Adrenal gland (tissue), 12 donors: Measurements from ENCODE around the gene HDLBP. TPM values are rescaled to one million over a fixed set of nuclear protein-coding genes. Genes with fewer than 3 reads are reported as not detected.
"Not testable (repeated sequence)": the region's sequence is repeated elsewhere in the genome, so short reads cannot be mapped to it uniquely, and the experiment has no call there.

Experiments used
- DNase-seq, 7 donors: peaks; one replicate each; pipeline ENCODE4 v3.0.0-alpha.2; 2019 to 2020
- H3K27ac ChIP-seq, 5 donors: fragments of 200-600 bp; sonication (generic) in 4 of 5; 1 replicate in 3 of 5; 2 replicates in 2 of 5; pipeline versions ENCODE4 v1.5.1 to v1.8.0; 2016 to 2020; ENCODE audit warnings: mild to moderate bottlenecking in 1 of 5
- H3K27me3 ChIP-seq: fragments of 200-600 bp; 2 replicates; pipeline ENCODE4 v1.8.0; 2021
- H3K36me3 ChIP-seq, 2 donors: fragments of 200-600 bp; replicated peaks in 1 of 2; 1 replicate in 1 of 2; 2 replicates in 1 of 2; pipeline versions ENCODE4 v1.5.1 to v1.8.0; 2018 to 2022
- H3K4me1 ChIP-seq, 2 donors: fragments of 200-600 bp; replicated peaks in 1 of 2; 1 replicate in 1 of 2; 2 replicates in 1 of 2; pipeline versions ENCODE4 v1.5.1 to v1.8.0; 2018 to 2021
- H3K4me3 ChIP-seq, 4 donors: fragments of 200-600 bp; sonication (generic) in 3 of 4; one replicate each; pipeline ENCODE4 v1.5.1; 2016 to 2018
- H3K9me3 ChIP-seq, 3 donors: fragments of 200-600 bp; sonication (generic) in 1 of 3; replicated peaks in 1 of 3; 1 replicate in 2 of 3; 2 replicates in 1 of 3; pipeline versions ENCODE4 v1.5.1 to v1.8.0; 2016 to 2021
- POLR2A ChIP-seq, 2 donors: fragments of 450-650 bp; IDR thresholded peaks; one replicate each; pipeline ENCODE4 v1.6.1; 2017; ENCODE audit warnings: antibody characterized with exemption in 2 of 2, mild to moderate bottlenecking in 2 of 2, moderate library complexity in 1 of 2
- WGBS, 4 donors: extraction: QIAGEN DNeasy Blood & Tissue Kit in 2 of 4; methylation state at CpG; one replicate each; pipeline versions ENCODE4 v1.1.5 to v1.1.7; 2013 to 2017; 5-methylcytosine and 5-hydroxymethylcytosine counted together
- intact Hi-C, 2 donors: fragments of 100-400 bp; cut with DNase I; formaldehyde crosslinking; loops; one replicate each; pipeline versions ENCODE4 v1.14.1 to v1.15.0; 2022 to 2023
- polyA plus RNA-seq, 3 donors: library from polyadenylated mRNA; stranded (reverse); fragments of 200-250 nt in 2 of 3; fragments of 350-450 nt in 1 of 3; fragmentation: Illumina TruSeq in 1 of 3; extraction: RNeasy Lipid Tissue Mini Kit (QIAGEN cat#74804) in 1 of 3; gene quantifications; one replicate each; pipeline ENCODE4 v1.2.3, GENCODE V29; 2013 to 2014
- total RNA-seq, 9 donors: library from RNA; depleted of rRNA in 4 of 9; stranded (reverse); fragments of >200 nt in 4 of 9; fragments of 120-200 nt in 1 of 9; fragmentation: NEBNext Ultra II Directional in 1 of 9; extraction: Animal tissue kit (Norgen Biotek cat#: 25700) in 1 of 9; gene quantifications; one replicate each; pipeline versions ENCODE4 v1.1.0 to v1.2.4, GENCODE V29; 2013 to 2023
- TF ChIP-seq, protein P1 (sequence below), 6 experiments: fragments of 450-650 bp in 4 of 6; fragments of 200-600 bp in 2 of 6; sonication (generic) in 1 of 6; IDR thresholded peaks; 1 replicate in 5 of 6; 2 replicates in 1 of 6; pipeline versions ENCODE4 v1.5.1 to v1.8.0; 2016 to 2021; ENCODE audit warnings: antibody characterized with exemption in 6 of 6, mild to moderate bottlenecking in 2 of 6, moderate library complexity in 1 of 6
- donor health status: healthy with polysubstance abuse.
- donor health status: Bipolar disorder and iron deficiency.
- donor health status: DM: yes; HTN: yes; CAD: no.
- donor health status: DM: no; HTN: no; CAD: no.
- donor health status: DM: no; HTN: no; CAD: no.
- donor health status: DM: yes; HTN: yes; CAD: no.

Gene HDLBP
- total and polyA plus RNA-seq, 12 donors = 295 to 880 (median 454) TPM

DNA sequence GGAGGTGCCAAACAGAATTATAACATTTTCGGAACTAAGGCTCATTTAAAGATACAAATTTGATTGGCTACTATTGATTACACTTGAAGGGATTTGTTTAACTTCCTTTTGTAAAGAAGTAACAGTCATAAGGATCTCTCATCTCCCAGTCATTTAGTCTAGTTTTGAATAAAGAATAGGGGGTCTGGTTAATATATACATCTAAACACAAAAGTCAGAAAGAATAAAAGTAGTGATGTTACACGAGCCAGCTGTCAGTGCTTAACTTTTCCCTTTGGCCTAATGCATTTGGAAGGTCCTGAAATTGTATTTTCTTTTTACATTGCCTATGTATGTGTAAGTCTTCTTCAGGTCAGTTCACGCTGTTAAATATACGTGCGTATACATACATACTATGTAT, 8.3 kb upstream of the HDLBP start:
- WGBS, 4 donors = 78 to 84% (median 81%) methylated on average over 5 of the region's 5 CpGs
- no peak for DNase-seq
- peaks cover 0 to 10% of the 10 kb centered on the region in 2 donors for H3K36me3 ChIP-seq
- TF ChIP-seq, protein P1, sequence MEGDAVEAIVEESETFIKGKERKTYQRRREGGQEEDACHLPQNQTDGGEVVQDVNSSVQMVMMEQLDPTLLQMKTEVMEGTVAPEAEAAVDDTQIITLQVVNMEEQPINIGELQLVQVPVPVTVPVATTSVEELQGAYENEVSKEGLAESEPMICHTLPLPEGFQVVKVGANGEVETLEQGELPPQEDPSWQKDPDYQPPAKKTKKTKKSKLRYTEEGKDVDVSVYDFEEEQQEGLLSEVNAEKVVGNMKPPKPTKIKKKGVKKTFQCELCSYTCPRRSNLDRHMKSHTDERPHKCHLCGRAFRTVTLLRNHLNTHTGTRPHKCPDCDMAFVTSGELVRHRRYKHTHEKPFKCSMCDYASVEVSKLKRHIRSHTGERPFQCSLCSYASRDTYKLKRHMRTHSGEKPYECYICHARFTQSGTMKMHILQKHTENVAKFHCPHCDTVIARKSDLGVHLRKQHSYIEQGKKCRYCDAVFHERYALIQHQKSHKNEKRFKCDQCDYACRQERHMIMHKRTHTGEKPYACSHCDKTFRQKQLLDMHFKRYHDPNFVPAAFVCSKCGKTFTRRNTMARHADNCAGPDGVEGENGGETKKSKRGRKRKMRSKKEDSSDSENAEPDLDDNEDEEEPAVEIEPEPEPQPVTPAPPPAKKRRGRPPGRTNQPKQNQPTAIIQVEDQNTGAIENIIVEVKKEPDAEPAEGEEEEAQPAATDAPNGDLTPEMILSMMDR (IDR thresholded peaks at IDR 0.05) = no peak
- no peak for TF ChIP-seq POLR2A (IDR thresholded peaks at IDR 0.05)
- no peaks in the 10 kb centered on the region for H3K9me3 ChIP-seq
- H3K4me3 ChIP-seq = no peak overlapping the region
- peaks cover 24 to 62% of the 10 kb centered on the region in 2 donors for H3K4me1 ChIP-seq
- H3K27me3 ChIP-seq = no peaks in the 10 kb centered on the region
- intact Hi-C loops = loop anchor here in 1 of 2 donors (10.0 kb wide), 1 partner anchor 59 kb away; no protein-coding TSS in a partner anchor
- no peak overlapping the region for H3K27ac ChIP-seq

DNA sequence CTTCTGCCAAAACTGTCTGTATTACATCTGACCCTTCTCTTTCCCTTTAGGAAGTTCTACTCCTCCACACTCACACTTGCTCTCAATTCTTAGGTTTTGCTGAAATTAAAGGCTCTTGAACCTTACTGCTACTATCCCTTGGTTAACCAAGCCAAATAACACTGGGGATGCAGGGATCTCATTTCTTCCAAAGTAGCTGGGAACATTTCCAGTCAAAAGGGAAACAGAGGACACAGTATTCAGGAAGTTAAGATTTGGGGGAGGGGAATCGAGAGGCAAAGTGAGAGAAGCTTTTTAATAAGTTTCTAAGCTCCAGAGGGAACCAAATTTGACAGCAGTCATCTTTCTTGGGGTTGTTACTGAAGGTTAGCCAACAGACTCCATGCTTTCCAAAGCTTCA, 6.4 kb upstream of the HDLBP start:
- Histone ChIP-seq H3K27ac (no peak overlapping the region), H3K4me3 (no peak overlapping the region), H3K27me3 (no peaks in the 10 kb centered on the region), H3K4me1 (peaks cover 40 to 80% of the 10 kb centered on the region in 2 donors), H3K36me3 (peaks cover 0 to 3% of the 10 kb centered on the region in 2 donors), H3K9me3 (no peaks in the 10 kb centered on the region)
- no peak for DNase-seq
- TF ChIP-seq POLR2A (IDR thresholded peaks at IDR 0.05) = no peak
- TF ChIP-seq, protein P1 (IDR thresholded peaks at IDR 0.05) = no peak
- intact Hi-C loops = loop anchor here in 1 of 2 donors (10.0 kb wide), 1 partner anchor 57 kb away; no protein-coding TSS in a partner anchor
- 39 to 50% (median 44%) methylated on average over 1 of the region's 1 CpG for WGBS, 4 donors

DNA sequence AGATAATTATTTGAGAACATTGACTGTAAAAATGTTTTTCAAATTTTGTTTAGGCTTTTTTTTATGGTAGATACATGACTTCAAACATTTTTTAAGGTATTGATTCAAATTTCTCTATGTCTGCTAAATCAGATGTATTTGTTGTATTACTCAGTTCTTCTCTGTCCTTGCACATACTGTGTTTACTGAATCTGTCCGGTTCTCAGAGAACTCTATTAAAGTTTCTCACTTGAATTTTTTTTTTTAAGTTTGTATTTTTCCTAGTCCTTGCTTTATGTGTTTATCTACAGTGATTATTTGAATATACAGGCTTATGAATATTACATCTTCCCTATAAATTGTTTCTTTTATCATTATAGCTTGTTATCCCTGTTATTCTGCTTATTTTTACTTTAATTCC, 5.6 kb upstream of the HDLBP start:
- peaks cover 47 to 84% of the 10 kb centered on the region in 2 donors for H3K4me1 ChIP-seq
- no peak for TF ChIP-seq POLR2A (IDR thresholded peaks at IDR 0.05)
- TF ChIP-seq, protein P1 (IDR thresholded peaks at IDR 0.05) = no peak
- intact Hi-C loops = loop anchor here in 1 of 2 donors (10.0 kb wide), 1 partner anchor 56 kb away; no protein-coding TSS in a partner anchor

DNA sequence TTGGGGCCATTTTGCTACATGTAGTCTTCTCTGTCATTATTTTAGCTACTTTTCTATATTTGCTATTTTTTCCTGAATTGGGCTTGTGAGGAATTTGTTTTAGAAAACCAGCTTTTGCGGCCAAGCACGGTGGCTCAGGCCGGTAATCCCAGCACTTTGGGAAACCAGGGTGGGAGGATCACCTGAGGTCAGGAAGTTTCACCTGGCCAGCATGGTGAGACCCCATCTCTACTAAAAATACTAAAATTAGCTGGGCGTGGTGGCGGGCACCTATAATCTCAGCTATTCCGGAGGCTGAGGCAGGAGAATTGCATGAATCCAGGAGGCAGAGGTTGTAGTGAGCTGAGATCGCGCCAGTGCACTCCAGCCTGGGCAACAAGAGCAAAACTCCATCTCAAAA, 4.9 kb upstream of the HDLBP start:
- Histone ChIP-seq H3K36me3 (no peaks in the 10 kb centered on the region), H3K4me3 (no peak overlapping the region), H3K9me3 (no peaks in the 10 kb centered on the region), H3K27me3 (no peaks in the 10 kb centered on the region), H3K27ac (peak overlapping the region in 1 of 5 donors; percentile 6), H3K4me1 (peaks cover 47 to 83% of the 10 kb centered on the region in 2 donors)
- intact Hi-C loops = loop anchor here in 1 of 2 donors (10.0 kb wide), 1 partner anchor 56 kb away; no protein-coding TSS in a partner anchor
- 90 to 95% (median 92%) methylated on average over 8 of the region's 8 CpGs for WGBS, 4 donors
- no peak for DNase-seq
- no peak for TF ChIP-seq POLR2A (IDR thresholded peaks at IDR 0.05)
- TF ChIP-seq, protein P1 (IDR thresholded peaks at IDR 0.05) = no peak

More for the DNA sequence above, 5.6 kb upstream of the HDLBP start:
- Histone ChIP-seq H3K36me3 (no peaks in the 10 kb centered on the region), H3K27ac (peak overlapping the region in 1 of 5 donors; percentile 18), H3K9me3 (no peaks in the 10 kb centered on the region), H3K27me3 (no peaks in the 10 kb centered on the region), H3K4me3 (no peak overlapping the region)
- WGBS, 4 donors = 22 to 38% (median 31%) methylated on average over 1 of the region's 1 CpG
- DNase-seq = no peak

DNA sequence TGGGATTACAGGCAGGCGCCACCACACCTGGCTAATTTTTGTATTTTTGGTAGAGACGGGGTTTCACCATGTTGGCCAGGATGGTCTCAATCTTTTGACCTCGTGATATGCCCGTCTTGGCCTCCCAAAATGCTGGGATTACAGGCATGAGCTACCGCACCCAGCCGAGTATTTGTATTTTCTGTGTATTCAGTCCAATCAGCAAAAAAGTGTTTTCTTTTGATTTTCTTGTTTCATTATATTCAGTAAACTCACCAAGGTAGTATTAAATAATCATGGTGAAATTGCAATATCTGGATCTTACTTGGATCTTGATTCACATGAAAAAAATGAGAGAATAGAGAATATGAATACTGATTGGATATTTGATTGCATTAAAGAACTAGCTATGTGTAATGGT, 3.4 kb upstream of the HDLBP start:
- intact Hi-C loops, DNase-seq, H3K9me3 ChIP-seq, H3K4me3 ChIP-seq, H3K27ac ChIP-seq, H3K36me3 ChIP-seq, H3K27me3 ChIP-seq: not testable (repeated sequence)
- 91 to 93% (median 92%) methylated on average over 6 of the region's 6 CpGs for WGBS, 4 donors
- peaks cover 47 to 72% of the 10 kb centered on the region in 2 donors for H3K4me1 ChIP-seq
